ENCODE results near the gene MRNIP.
"Not testable (repeated sequence)": the region's sequence is repeated elsewhere in the genome, so short reads cannot be mapped to it uniquely, and the experiment has no call there.

The MRNIP gene

DNA sequence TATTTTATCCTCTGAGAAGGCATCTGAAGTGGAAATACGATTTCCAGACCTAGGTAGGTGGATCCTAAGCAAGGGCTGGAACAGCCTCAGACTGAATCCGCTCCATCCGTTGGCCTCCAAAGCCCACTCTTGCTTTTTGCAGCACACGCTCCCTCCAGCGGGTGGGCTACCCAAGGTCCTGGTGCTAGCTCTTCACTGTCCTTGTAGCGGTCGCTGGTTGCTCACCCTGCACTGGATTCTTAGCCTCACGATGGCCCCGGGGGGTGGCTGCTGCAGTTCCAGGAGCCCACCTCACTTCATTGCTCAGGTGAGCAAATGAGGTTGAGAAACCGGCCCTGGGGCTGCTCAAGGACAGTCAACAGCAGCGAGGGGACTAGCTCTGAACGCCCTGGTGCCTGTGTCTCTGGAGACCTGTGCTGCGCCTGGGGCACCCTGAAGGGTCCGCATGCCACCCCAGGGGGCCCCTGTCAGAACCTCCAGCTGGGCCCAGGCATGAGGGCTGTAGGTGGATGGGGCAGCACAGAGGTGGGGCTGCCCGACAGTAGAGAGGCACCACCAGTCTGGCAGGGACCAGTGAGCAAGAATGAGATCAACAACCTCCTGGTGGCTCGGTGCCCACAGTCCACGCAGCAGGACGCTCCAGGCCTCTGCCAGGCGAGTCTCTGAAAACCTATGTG, 56.3 kb downstream of the MRNIP start:
- no peak for DNase-seq

DNA sequence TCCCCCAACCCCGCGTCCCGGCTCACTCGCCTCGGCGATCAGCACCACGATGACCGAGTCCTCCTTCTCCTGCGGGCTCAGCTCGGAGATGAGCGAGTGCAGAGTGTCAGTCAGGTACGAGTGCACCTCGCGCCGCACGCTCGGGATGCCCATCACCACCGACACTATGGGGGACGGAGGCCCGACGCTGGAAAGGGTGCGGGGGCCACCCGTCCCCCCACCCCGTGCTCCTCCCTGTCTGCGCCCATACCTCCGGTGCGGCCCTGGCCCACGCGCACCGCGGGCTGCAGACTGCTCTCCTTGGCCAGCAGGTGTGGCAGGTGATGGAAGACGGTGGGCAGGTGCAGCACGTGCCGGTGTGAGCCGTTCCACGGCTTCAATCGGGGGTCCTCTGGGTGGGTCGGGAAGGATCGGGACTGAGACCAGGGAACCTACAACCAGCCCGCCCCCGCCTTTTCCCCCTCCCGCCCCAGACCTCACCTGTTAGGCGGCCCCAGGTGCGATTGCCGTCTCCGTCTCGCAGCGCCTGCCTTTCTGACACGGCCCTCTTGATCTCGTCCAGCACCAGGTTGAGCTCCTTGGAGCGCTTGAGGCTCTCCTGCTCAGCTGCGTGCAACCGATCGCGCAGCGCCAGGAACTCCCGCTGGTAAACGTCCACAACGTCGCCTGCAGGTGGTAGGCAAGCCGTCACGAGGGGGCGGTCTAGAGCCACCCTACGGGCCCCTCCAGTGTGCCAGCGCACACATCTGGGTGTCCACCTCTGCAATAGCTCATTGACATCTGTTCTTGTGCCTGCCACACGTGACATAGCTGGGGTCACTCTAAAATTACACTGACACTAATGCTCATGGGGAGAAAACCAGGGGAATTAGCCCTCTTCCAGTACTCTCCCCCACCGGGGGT, 57.1 kb downstream of the MRNIP start:
- peak; percentile 93 for DNase-seq

DNA sequence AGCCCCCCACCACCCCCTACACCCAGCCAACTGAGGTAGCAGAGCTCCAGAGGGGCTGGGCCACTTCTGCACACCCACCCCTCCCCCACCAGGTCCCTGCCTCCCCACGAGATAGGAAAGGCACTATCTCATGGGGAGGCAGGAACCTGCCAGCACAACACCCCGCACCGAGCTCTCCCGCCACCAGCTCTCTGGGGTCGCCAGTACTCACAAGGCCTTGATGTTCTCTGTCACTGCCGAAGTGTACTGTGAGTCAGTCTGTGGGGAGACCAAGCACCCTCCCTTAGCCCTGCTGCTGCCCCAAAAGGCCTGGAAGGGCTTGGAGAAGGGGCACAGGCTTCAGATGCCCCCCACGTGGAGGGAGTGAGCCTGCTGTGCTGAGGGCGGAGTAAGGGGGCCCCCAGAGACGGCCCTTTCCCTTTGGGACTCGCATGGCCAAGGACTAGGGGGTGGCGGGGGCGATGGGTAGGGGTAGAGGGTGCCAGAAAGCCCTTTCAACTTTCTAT, 57.9 kb downstream of the MRNIP start:
- DNase-seq: no peak

DNA sequence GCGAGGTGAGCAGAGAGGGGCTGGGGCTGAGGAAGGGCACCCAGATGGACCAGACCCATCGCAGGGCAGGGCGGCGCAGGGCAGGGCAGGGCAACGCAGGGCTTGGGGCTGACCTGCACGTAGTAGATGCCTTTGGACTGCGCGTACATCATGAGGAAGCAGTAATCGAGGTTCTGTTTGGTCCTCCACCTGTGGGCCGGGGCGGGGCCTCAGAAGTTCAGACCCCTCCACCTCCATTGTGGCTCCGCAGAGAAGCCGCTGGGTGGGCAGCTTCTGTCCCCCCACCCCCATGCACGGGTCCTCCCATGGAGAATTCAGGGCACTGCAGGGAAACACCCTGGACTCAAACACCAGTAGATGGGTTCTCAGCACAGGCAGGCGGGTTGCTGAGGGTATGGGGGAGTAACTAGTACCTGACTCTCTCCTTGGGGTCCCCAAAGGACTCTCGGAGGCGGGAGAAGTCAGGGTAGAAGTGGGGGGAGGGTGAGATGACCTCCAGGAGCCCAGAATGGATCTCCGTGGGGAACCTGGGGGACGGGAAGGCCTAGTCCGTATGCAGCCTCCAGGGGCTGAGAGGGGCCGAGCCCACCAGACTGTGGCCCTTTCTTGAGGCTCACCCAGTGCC, 58.4 kb downstream of the MRNIP start:
- DNase-seq: no peak

DNA sequence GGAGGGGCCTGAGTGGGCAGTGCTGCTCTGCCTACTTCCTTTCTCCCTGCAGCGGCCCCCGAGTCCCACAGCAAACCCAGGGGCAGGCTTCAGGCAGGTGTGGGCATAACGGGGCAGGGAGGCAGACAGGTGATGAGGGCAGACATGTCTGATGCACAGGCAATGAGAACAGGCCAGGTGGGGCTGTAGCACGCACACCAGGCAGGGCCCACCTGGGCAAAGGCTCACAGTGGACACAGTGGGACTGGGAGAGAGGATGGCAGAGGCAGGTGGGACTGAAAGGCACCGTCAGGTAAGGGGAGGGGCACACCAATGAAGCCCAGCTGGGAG, 59.0 kb downstream of the MRNIP start:
- DNase-seq: no peak

DNA sequence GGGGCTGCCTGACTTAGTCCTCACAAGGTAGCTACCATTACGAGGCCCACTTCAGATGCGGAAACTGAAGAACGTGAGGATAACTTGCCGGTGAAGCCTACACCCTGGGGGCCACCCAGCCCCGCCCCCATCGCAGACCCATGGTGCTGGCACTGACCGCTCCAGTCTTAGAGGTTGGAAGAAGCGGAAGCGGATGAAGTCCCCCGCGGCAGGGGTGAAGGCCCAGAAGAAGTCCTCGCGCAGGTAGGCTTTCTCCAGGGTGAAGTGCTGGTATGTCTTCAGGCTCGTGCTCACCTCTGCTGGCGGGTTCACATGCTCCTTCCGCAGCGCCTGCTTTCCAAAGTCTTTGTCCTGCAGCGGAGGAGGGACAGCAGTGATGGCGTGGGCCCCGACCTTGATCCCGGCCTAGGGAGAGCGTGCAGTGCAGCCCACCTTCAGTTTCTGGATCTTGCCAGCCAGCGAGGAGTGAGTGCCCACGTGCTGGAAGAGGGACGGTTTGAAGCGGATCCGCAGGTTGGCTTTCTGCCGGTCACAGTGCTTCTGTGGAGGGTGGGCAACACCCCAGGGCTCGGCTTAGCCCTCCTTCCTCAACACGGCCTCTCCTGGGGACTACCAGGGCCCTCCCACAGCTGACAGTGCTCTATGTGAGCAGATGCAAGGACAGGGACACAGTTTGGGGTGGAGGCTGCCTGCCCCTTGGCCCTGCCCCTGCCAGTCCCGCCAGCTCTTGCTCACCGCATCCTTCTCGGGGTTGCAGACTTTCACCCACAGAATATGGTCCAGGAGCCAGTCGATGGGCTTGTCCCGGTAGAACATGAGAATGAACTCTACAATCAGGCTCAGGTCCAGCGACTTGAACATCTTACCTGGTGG, 59.6 kb downstream of the MRNIP start:
- no peak for DNase-seq

DNA sequence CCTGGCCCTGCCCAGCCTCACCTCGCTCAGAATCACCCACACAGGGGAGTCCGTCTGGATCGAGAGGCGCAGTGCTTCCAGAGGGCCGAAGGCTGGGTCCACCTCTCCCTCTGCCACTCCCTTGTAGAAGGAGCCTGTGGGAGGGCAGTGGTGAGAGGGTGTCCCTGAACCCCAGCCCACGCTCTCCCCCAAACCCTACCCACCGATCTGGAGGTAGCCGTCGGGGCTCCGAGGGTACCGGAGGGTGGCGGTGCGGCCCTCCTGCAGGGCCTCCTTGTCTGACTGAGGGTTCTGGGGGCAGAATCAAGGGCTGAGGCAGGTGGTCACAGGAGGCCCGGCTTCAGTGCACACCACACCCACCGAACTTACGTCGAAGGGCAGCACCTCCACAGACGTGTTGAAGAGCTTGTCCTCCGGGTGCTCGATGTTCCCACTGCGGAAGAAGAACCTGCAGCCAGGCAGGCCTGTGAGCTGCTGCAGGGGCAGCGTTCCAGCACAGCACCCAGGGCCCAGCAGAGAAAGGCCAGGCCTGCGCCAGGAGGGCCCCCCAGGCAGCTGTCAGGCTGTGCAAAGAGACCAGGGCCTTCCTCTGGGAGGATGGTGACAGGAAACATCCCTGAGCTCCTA, 60.4 kb downstream of the MRNIP start:
- DNase-seq: no peak

DNA sequence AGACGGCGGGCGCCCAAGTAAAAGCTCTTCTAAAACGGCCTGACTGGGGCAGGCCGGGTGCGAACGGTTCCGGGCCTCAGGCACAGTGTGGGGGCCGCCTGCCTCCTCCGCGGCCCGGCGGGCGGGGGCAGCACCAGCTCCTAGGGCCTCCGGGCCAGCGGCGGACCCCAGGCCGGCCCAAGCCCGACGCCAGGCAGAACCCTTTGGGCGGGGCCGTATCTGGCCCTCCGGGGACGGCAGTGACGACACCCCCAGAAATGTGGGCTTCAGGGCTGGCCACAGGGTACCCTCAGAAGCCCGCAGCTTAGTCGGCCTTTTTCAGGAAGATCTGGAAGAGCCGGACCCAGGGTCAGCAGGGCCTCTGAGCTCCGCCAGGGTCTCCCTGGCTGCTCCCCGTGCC, 60.9 kb downstream of the MRNIP start:
- DNase-seq: no peak

DNA sequence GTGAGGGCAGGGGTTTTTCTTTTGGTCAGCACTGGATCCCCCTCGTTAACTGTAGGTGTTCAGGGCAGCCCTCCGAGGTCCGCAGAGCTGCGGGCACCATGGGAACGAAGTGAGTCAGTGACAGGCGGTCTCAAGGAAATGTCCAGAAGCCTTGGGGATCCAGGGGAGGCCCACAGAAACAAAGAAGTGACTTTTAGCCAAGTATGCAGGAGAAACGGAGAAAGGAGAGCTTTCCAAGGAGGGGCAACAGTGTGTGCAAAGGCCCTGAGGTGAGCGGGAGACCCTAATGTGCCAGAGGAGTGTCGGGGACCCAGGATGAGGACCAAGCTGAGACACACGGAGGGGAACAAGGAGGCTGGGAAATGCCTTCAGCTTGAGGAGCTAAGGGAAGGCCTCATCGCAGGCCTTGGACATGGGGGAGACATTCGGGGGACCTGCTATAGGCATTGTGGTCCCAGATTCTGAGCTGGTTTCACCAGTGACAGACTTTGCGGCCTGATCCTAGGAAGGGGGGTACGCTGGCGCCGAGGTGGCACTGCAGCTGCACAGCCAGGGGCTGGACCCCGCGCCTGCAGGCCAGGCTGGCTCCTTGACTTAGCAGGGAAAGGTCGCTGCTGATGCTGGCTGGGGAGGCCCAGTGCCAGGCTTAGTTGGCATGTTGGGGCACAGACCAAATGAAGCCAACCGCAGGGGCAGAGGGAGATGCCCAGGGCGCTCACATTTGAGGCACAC, 61.6 kb downstream of the MRNIP start:
- DNase-seq: no peak

DNA sequence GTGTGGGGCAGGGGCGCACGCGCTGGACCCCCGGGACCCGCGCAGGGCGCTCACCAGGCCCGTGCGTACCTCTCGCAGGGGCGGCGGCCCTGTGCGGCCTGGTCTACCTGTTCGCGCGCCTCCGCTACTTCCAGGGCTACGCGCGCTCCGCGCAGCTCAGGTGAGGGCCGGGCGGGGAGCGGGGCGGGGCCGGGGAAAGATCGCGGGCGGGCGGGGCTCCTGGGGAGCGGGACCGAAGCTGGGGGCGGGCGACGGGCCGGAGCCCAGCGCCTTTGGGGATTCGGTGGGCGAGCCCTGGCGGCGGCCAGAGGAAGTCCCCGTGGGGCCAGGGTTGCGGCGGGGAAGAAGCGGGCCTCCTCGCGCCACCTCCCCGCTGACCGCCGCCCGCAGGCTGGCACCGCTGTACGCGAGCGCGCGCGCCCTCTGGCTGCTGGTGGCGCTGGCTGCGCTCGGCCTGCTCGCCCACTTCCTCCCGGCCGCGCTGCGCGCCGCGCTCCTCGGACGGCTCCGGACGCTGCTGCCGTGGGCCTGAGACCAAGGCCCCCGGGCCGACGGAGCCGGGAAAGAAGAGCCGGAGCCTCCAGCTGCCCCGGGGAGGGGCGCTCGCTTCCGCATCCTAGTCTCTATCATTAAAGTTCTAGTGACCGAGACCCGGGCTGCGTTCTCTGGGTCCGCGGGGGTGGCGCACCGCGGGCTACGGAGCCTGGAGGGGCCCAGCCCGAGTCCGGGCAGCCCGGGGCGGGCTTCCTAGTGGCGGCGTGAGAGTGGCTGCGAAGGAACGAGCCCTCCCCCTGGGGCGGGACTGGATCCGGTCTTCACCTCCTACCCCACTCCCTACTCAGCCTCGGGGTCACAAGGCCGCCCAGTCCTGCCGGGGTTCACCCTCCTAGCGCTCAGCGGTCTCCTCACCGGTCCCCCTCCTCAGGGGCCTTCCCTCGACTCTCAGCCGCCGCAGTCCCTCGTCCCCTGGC, 62.5 kb downstream of the MRNIP start:
- DNase-seq: peak; percentile 79

DNA sequence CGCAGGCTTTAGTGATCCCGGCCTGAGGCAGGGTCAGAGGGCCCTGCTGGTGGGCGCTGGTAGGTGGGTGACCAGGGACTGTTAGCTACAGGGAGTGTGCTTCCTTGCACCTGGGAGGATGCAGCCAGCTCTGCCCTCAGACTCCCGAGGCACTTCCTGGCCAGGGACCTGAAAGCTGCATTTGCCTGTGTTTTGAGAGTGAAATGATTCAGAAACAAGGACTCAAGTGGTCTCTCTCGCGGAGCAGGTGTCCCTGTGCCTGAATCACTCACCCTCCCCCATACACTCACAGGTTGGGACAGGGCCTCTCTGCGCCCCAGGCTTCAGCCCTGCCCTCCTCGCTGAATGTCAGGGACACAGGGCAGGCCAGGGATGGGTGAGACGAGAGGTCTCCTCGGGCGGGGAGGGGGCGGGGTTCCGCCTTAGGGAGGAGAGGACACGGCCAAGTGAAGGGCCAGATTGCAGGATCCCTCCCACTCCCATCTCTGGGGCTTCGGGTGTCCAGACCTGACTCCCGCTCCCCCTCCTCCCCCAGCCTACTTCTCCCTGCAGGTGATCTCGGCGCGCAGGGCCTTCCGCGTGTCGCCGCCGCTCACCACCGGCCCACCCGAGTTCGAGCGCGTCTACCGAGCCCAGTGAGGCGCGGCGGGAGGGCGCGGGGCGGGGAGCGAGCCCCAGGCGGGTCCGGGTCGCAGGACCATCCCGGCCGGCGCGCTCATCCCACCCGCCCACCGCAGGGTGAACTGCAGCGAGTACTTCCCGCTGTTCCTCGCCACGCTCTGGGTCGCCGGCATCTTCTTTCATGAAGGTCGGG, 63.4 kb downstream of the MRNIP start:
- DNase-seq: no peak

DNA sequence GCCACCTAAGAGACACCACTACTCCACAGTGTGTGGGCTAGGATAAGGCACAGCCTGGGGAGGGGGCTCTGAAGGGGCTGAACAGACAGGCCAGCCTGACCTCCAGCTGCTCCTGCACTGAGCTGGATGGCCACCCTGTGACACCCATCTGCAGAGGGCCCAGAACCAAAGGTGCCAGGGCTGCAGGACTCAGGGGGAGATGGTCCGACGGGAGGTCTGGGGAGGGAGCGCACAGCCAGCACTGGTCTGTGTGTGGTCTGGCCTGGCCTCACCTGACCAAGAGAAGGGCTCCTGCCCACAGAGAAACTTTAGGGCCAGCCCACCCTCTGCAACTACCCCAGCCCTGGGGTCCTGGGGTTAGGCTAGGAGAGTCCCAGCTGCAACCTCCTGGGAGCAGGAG, 64.0 kb downstream of the MRNIP start:
- no peak for DNase-seq

DNA sequence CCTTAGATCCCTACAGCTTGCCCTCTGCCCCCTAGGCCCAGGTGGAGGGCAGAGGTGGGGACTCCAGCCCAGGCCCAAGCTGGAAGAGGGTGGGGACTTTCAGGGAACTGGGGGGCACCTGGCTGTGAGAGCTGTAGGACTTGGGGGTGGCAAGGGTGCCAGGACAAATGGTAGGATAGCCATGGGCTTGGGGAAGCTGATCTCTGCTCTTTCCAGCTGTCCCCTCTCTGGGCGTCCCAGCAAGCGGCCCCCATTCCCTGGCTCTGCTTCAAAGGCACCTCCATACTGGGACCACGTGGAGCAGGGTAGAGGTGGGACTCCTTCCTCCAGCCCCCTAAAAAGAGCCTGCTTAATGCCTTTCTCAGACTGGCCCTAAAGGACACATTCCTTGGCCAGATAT, 64.4 kb downstream of the MRNIP start:
- DNase-seq: no peak

DNA sequence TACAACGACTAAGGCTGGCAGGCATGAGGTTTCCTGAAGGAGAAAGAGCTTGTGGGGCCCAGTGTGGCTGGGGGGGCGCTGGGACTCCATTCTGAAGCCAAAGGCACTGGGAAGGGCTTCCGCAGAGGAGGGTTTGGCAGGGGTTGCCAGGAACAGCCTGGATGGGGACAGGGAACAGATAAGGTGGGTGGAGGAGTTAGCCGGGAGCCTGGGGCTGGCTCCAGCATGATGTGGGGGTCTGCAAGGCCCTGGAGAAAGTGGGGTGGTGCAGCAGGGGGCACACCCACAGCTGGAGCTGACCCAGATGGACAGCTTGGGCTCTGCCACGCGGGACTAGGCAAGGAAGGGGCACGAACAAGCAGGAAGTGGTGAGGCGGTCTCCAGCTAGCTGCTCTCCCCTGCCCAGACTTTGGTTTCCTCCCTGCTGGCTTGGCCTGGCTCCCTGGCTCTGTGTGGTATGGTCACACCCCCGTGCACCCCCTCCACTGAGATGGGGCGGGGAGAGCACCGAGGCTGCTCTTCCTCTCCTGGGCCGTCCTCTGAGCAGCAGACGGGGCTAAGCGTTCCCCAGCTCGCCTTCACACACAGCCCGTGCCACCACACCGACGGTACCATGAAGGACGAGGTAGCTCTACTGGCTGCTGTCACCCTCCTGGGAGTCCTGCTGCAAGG, 65.0 kb downstream of the MRNIP start, which contains the start of gene LTC4S:
LTC4S (plus strand) TSS at position 519 of the 672 bp plus-strand sequence; CDS start at position 614, 95 bp downstream.
- DNase-seq: no peak

DNA sequence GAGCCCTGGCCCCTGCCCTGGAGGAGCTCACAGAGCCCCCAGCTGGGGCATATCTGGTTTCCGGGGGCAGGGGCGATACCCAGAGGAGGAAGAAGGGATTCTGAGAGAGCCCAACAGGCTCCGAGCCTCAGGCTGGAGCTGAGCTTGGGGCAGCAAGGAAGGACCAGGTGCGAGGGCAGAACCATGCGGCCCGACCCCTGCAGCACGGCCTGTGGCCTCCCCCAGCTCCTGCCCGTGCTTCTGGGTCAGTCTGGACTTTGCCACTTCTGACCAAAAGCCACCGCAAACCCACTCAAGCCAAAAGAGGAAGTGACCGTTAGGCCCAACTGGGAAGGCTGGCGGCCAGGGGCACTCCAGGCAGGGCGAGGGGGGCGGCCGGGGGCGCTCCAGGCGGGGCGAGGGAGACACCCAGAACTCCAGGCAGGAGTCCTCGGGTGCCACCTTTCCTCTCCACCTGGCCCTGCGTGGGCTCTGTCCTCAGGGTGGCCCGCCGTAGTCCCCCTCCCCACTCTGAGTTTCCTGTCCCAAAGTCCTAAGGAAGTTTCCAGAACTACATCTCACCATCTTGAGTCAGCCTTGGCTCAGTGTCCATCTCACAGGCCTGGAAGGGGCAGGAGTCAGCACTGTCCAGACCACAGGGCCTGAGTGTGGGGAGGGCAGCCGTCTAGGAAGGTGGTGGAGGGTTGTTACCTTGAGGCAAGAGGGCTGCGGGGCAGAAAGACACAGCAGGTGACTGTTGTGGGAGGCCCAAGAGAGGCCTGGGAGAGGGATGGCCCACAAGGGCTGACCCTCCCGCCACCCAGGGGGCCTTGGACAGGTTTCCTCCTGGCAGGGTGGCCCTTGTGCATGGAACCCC, 65.8 kb downstream of the MRNIP start:
- no peak for DNase-seq

DNA sequence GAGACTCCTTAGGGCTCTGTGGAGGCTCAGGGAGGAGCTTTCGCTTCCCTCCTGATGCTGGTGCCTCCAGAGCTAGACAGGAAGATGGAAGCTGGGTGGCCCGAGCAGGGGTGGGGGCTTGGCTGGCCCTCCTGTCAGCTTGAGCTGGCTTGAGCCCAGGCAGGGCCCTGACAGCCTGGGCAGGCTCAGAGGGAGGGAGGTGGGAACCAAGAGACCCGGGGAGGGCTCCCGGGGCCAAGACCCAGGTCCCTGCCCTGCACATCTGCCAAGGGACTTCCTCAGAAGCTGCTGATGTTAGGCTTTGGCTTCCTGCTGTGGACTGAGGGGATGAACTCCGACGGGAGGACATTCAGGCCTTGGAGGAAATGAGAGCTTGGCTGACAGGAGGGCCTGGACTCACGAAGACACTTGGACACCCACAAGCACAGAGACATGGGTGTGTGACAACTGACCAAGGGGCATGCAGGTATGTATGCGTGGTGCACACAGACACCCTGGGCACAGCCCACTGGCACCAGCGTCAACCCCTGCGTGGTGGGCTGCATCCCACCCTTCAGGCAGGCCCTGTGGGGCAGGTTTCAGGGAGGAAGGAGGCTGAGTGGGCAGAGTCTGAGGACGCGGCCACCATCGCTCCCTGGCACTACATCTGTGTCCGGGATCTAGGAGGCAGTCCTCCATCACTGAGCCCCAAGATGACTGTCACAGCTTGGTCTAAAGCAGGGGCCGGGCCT, 66.6 kb downstream of the MRNIP start:
- DNase-seq: no peak

DNA sequence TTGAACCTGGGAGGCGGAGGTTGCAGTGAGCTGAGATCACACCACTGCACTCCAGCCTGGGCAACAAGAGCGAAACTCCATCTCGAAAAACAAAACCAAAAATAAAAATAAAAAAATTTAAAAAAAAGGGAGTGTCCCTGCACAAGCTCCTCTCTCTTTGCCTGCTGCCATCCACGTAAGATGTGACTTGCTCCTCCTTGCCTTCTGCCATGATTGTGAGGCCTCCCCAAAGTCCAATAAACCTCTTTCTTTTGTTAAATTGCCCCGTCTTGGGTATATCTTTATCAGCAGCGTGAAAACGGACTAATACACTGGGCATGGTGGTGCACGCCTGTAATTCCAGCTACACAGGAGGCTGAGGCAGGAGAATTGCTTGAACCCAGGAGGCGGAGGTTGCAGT, 69.3 kb downstream of the MRNIP start:
- DNase-seq: not testable (repeated sequence)
